ENCODE data around the gene GLRX5. TPM values are rescaled to one million over a fixed set of nuclear protein-coding genes. Genes with fewer than 3 reads are reported as not detected.

Gene GLRX5
- total and polyA plus RNA-seq, 2 experiments from 2014 or later, result 91.4 to 130 TPM

GRCh38 chr14:95533822-95534221, 1.0 kb upstream of the GLRX5 start (continued):
- TF ChIP-seq CTCF (conservative IDR thresholded peaks at IDR 0.05; ENCODE audit: low read depth in 2 of 2) (no peak), CREB1 (CRISPR knock-in tag; IDR thresholded peaks at IDR 0.05; ENCODE audit: low read depth) (no peak), ZNF331 (CRISPR knock-in tag; IDR thresholded peaks at IDR 0.05; ENCODE audit: low read depth) (no peak), JUNB (IDR thresholded peaks at IDR 0.05; ENCODE audit: unreplicated experiment) (no peak), ZNF114 (CRISPR knock-in tag; IDR thresholded peaks at IDR 0.05) (no peak), STAT1 (IDR thresholded peaks at IDR 0.05; ENCODE audit: unreplicated experiment) (no peak), ETS1 (IDR thresholded peaks at IDR 0.05) (no peak)

GRCh38 chr14:95535226-95536021, 574 bp downstream of the GLRX5 start:
- peak overlapping the region; percentile 92 for H3K27ac Mint-ChIP-seq
- H3K4me1 Mint-ChIP-seq, result peaks cover 44% of the 10 kb centered on the region
- Histone ChIP-seq H4K20me1 (replicated peaks; ENCODE audit: insufficient read depth) (peaks cover 75% of the 10 kb centered on the region), H3K9me2 (ENCODE audit: insufficient read depth) (no peaks in the 10 kb centered on the region), H2AFZ (no peak overlapping the region), H3K27ac (ENCODE audit: low read depth) (no peak overlapping the region), H3K36me3 (ENCODE audit: insufficient read depth) (0 out of 2 replicates have a peak, but pooled peaks cover 12% of the 10 kb centered on the region), H3K27me3 (ENCODE audit: insufficient read depth) (no peaks in the 10 kb centered on the region), H3F3A (replicated peaks; ENCODE audit: low read depth) (no peaks in the 10 kb centered on the region), H3K4me1 (ENCODE audit: insufficient read depth) (peaks cover 30% of the 10 kb centered on the region), H3K4me2 (peak overlapping the region; percentile 98), H3K4me3 (peak overlapping the region; percentile 95), H3K79me2 (replicated peaks; ENCODE audit: insufficient read depth) (peaks cover 90% of the 10 kb centered on the region)
- ATAC-seq (no peak; the same call in 2 of the 3 replicates), DNase-seq (ENCODE audit: low spot score) (no peak)
- peaks cover 7% of the 10 kb centered on the region for H3K27me3 Mint-ChIP-seq (ENCODE audit: insufficient read depth, low read depth, poor library complexity)
- peaks cover 26% of the 10 kb centered on the region for H3K36me3 Mint-ChIP-seq (ENCODE audit: low read depth)
- peak overlapping the region; percentile 95 for H3K4me3 Mint-ChIP-seq
- H3K9me3 Mint-ChIP-seq, result no peaks in the 10 kb centered on the region
- TF ChIP-seq ZNF331 (CRISPR knock-in tag; IDR thresholded peaks at IDR 0.05; ENCODE audit: low read depth) (no peak), NANOG (IDR thresholded peaks at IDR 0.05; ENCODE audit: borderline replicate concordance) (no peak), ETS1 (IDR thresholded peaks at IDR 0.05) (no peak), ZNF114 (CRISPR knock-in tag; IDR thresholded peaks at IDR 0.05) (no peak), EZH2phosphoT487 (IDR thresholded peaks at IDR 0.05; ENCODE audit: unreplicated experiment) (no peak), ZNF462 (CRISPR knock-in tag; IDR thresholded peaks at IDR 0.05) (no peak), CTCF (conservative IDR thresholded peaks at IDR 0.05; ENCODE audit: low read depth in 2 of 2) (no peak), JUNB (IDR thresholded peaks at IDR 0.05; ENCODE audit: unreplicated experiment) (no peak)
